ENCODE results near the gene TTLL5.
A peak's percentile ranks its signal among the peaks of the same experiment; 100 is the strongest.

The TTLL5 gene

DNA sequence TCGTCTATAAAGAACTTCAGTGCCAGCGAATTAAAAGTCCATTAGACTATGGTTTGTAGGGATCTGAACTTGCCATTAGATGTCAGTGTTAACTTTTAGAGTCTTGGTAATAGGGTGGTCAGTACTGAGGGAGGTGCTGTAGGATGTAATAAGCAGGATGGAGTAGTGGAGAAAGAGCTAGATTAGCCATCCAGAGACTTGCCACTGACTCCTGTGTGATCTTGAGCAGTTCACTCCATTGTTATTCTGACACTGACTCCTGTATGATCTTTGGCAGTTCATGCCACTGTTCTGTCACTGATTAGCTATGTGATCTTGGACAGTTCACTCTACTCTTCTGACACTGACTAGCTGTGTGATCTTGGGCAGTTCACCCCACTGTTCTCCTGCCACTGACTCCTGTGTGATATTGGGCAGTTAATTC lies 133.6 kb downstream of the TTLL5 start:
- DNase-seq (ENCODE audit: low spot score) = no peak

GRCh38 chr14:75800792-75801191 lies 139.7 kb downstream of the TTLL5 start:
- no peak for DNase-seq (ENCODE audit: low spot score)

DNA sequence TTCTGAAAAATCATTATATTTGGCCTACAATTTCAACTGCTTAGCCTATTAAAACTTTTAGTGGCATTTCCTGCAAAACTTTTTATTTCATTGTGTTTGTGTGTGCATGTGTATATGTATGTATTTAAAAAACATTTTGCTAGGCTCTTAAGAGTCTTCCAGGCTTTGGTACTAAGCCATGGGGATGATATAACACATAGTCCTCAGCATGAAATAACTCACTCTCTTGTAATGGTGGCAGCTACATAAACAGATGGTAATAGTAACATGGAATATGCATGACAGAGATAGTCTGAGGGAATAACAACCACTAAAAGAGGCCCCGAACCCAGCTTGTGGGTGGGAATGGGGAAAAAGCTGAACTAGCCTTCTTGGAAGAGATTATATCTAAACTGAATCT lies 141.4 kb downstream of the TTLL5 start:
- DNase-seq (ENCODE audit: low spot score) = no peak

GRCh38 chr14:75803765-75804164 lies 142.7 kb downstream of the TTLL5 start:
- DNase-seq (ENCODE audit: low spot score) = no peak

- DNase-seq (ENCODE audit: low spot score) = no peak
These were observed 143.7 kb downstream of the TTLL5 start for GRCh38 chr14:75804570-75805275.

- DNase-seq (ENCODE audit: low spot score) = no peak
These were observed 144.6 kb downstream of the TTLL5 start for GRCh38 chr14:75805646-75806045.

- DNase-seq (ENCODE audit: low spot score) = no peak
These were observed 145.3 kb downstream of the TTLL5 start for GRCh38 chr14:75806352-75806832.

DNA sequence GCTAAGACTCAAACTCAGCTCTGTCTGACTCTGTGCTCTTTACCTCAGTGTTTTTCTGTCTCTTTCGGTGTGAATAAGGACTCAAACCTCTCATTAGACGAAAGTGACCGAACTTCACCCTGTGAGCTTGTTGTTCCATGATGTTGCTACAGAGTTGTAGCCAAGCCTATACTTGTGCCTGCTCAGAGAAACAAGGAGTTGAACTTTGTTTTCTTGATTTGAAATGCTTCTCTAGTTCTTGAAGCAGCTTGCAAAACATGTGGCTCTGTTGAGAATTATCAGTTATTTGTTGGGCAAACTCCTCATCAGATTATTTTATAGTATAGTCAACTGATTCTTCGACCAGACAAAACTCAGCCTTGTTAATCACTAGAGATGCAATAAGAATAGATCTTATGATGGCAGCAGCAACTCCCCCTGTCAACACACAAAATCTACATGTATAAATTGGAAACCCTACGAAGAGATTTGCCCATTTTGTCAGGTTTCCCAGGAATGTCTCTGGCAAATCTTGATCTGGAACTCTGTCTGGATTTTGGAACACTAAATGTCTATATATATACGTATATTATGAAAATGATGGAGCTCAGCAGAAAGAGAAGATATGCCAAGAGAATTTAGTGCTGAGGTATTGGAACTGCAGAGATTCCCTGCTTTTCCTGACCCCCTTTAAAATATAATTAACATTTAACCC lies 146.8 kb downstream of the TTLL5 start:
- DNase-seq (ENCODE audit: low spot score) = no peak

DNA sequence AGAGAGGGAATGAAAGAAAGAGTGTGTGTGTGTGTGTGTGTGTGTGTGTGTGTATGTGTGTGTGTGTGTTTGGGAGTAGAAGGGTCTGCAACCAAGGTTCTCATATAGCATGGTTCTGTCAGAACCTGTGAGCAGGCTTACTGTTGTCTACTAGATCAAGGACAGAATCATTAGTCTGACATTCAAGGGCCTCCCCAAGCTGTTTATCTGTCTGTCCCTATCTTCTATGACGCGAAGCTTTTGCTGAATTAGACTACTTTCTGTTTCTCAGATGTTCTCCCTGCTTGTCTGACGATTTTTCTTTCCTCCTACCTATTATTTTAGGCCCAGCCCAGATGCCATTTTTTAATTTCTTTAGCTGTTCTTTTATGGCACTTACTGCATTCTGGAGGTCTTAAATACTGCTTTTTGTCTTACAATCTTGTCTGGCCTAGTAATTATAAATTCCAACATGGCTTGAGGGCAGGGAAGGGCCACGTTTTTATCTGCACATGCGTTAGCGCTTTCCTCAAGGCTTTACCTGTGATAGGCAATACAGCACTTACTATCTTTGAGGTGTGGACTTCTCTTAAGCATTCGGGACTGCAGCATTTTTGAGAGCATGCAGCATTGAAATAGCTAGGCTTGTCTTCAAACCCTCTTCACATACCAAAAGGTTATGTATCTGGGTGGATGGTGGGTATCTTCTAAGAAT lies 150.2 kb downstream of the TTLL5 start:
- DNase-seq (ENCODE audit: low spot score) = no peak

DNA sequence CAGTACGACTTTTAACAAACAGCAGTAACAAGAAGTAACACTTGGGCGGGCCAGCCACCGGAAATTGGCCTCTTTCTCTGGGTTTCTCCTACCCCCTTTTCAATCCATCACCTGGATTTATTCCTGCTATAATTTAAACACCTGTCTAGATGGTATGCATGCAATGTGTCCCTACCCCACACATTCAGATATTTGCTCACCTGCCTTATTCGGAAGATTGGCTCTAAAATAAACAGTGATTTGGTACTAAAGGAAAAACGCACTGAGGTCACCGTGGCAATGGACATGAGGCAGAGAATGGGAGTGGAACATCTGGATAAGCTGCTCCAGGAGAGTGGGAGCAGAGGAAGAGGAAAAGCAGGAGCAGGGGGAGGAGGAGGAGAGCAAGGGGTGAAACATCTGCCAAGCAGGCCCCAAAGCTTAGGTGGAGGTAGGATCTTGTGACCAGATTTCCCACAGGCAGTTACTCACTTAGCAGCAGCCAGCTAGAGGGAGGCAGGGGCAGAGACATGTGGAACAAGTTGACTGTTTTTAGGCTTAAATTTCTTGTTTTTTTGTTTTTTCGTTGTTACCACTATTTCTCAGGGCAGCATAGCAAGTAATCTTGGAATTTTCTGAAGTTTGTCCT lies 150.9 kb downstream of the TTLL5 start:
- no peak for DNase-seq (ENCODE audit: low spot score)

DNA sequence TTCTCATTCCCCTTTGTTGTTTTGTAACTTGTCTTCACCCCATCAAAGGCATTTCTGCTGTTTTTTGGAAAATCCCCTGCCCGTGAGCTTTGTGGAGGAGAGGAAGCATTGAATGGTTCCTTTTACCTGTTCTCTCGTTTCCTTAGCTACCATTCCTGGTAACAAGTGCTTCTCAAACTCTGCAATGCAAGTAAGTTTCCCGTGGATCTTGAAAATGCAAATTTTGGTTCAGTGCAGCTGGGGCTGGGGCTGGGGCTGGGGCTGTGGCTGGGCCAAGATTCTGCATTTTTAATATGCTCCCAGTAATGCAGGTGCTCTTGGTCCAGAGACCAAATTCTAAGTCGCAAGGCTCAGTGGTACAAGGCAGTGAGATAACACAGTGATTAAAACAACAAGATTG lies 151.6 kb downstream of the TTLL5 start:
- DNase-seq (ENCODE audit: low spot score) = no peak

GRCh38 chr14:75820761-75821160 lies 159.7 kb downstream of the TTLL5 start:
- DNase-seq (ENCODE audit: low spot score) = no peak

DNA sequence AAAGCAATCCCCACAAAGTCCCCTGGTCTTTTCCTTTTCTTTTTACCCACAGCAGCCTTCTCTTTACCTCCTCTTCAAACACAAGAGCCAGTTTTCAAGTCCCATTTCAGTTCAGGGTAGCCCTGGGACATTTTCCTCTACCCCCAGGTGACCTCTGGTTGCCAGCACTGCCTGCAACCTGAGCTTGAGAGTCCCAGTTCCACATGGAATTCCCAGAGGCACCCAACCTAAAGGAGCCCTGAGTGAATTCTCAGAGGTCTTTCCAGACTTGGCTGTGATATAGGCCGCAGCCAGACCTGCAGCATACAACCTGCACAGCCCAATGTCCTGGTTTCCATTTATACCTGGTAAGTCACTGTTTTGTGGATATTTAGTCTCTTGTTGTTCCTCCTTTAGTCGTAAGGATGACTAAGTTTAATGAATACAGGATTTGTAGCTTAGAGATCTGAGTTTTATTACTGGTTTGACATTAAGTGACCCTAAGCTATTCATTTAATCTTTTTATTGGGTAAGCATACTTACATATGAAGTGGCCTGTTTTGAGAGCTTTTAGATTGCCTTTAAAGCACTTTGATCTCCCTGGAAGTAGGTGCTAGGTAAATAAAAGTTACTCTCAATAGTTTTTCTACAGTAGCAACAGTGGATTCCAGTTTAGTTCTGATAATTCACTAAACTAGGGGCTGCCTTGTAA lies 160.9 kb downstream of the TTLL5 start:
- DNase-seq (ENCODE audit: low spot score) = no peak

DNA sequence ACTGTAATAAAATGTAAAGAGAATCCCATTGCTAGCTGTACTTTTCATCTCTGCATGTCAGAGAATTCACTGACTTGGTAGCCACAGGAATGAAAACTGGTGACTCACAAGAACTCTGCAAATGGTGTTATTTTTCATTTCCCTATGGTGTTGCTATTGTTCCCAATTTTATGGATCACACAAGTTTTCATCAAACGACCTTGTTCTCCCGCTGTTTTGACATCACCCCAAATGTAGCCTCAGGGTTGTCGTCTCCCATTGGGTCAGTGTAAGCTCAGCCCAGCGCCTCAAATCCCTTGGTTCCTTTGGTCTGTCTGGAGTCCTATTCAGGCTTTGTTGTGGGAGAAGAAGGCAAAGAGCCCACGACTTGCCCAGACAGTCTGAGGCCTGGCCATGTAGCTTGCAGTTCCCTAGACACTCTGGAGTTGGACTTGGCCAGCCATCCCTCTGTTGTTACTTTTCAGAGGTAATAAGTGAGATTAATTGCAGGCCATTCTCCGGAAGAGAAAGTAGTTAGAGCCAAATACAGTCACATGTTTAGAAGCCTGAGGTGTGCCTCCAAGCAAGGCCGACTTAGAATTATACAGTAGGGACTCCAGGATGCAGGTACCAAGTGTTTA lies 161.6 kb downstream of the TTLL5 start:
- no peak for DNase-seq (ENCODE audit: low spot score)

DNA sequence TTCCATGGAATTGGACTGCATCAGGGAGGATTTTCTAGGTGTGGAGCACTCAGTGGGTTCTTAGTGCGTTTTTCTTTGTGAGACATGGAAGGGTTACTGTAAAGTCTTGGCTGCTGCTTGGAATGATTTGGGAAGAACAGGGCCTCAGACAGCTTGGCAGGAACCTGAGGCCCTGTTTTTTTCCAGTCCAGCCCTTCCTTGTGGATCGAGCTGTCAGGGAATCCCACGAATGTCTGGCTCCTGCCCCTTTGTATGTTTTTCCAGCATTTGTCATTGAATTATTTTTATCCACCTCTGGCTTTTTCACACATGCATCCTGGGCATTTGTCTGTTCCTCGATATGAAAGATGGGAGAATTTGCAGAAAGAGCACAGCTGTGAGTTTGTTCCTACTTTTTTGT lies 162.3 kb downstream of the TTLL5 start:
- DNase-seq (ENCODE audit: low spot score) = no peak

DNA sequence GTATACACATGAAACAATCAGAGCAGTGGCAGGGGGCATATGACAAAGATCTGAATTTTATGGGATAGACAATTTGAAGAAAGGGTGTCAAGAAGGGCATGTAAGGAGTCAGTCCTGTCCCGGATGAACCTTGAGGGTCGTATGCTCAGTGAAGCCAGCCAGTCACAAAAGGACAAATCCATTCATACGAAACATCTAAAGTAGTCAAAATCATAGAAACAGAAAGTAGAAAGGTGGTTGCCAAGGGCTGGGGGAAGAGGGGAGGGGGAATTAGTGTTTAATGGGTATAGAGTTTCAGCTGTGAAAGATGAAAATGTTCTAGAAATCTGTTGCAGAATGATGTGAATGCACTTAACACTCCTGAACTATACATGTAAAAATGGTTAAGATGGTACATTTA lies 163.3 kb downstream of the TTLL5 start:
- no peak for DNase-seq (ENCODE audit: low spot score)

- DNase-seq (ENCODE audit: low spot score) = no peak
These were observed 164.1 kb downstream of the TTLL5 start for GRCh38 chr14:75825147-75825592.

DNA sequence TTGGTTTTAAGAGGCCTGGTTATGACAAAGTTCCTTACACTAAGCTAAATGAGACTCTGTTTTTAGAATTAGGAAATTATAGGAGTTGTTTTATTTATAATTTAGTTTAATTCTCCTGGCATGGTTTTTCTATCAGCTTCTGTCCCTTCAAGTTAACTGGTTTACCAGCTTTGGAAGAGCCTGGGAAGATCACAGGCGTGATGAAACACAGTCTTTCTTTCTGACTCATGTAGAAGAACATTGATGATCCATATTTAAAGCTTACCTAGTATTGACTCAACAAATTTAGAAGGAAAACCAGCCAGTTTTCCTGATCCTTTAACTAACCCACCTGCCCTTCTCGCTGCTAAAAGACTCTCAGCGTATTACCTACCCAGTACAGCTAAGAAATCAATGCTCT lies 165.6 kb downstream of the TTLL5 start:
- DNase-seq (ENCODE audit: low spot score) = no peak

DNA sequence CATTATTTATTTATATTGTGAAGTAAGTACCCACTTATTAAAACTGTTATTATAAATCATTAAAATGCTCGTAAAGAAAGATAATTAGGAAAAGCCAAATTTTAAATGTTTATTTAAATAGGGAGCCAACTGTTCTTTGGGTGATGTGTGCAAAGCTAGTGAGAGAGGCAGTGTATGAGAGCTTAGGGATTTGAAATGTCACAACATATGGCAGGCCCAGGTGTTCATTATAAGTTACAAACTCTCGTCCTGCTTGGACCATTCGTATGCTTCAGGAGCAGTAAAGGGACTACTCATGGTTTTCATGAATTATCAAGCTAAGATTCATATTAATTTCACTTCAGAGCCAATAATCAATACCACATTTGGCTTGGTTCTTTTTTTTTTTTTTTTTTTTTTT lies 166.3 kb downstream of the TTLL5 start:
- DNase-seq (ENCODE audit: low spot score) = no peak

DNA sequence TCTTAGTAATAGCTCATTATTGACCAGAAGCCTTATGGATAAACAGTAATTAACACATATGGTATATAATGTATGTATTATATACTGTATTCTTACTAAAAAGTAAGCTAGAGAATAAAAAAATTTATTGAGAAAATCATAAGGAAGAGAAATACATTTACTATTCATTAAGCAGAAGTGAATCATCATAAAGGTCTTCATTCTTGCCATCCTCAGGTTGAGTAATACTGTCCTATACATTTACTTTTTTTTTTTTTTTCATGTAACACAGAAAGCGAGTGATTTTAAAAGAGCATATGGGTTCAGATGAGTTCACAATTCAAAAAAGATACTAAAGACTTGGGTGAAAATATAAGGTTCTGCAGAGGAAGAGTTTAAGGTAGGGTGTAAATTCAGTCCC lies 168.3 kb downstream of the TTLL5 start:
- DNase-seq (ENCODE audit: low spot score) = no peak

- peak; percentile 40 for DNase-seq (ENCODE audit: low spot score)
These were observed 170.4 kb downstream of the TTLL5 start for GRCh38 chr14:75831455-75831854.

GRCh38 chr14:75831952-75832351 lies 170.9 kb downstream of the TTLL5 start:
- DNase-seq (ENCODE audit: low spot score) = no peak

Data from CD4-positive, alpha-beta T cell treated with Interleukin-2 at 100 ng/mL for 4 hours (primary cell).